NB4 (cell line): ENCODE measurements around the gene C4orf50.

Experiments used
- DNase-seq: peaks from one replicate; pipeline ENCODE4 v3.0.0; 2010; ENCODE audit warnings: low read depth
- H3K4me3 ChIP-seq: one replicate; pipeline ENCODE4 v1.5.1; 2011; ENCODE audit warnings: mild to moderate bottlenecking, low read depth, low read length, moderate library complexity
- CTCF ChIP-seq: IDR thresholded peaks from one replicate; pipeline ENCODE4 v1.5.1; 2012; ENCODE audit warnings: low read depth, low read length
- MYC ChIP-seq: IDR thresholded peaks from 2 replicates; pipeline ENCODE4 v1.6.1; 2011; ENCODE audit warnings: low read depth, low read length
- POLR2A ChIP-seq: IDR thresholded peaks from 2 replicates; pipeline ENCODE4 v1.6.1; 2011; ENCODE audit warnings: mild to moderate bottlenecking; ENCODE audit not compliant: insufficient read length; ENCODE audit errors: extremely low read depth
- TF ChIP-seq, protein P1 (sequence below): IDR thresholded peaks from 2 replicates; pipeline ENCODE4 v1.6.1; 2011; ENCODE audit warnings: low read depth, low read length

C4orf50 gene

DNA sequence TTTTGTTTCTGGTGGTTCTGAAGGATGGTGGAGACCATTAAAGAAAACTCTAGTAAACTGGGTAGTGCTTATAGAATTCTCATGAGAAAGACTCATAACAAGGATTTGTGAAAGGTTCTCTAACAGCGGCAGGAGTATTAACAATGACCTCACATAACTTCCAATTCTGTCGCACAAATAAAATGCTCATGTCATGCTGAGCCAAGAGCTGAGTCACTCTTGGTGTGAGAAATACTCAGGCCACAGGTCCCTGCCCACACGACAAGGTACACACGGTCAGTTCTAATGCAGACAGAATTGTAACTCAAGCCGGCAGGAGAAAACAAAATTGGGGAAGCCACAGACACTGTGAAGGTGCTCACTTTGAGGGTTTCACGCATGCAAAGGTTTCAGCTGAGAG lies 34.4 kb upstream of the C4orf50 start:
- no peak for DNase-seq
- H3K4me3 ChIP-seq, result no peak overlapping the region
- TF ChIP-seq MYC (no peak), CTCF (no peak), POLR2A (no peak)
- TF ChIP-seq, protein P1, sequence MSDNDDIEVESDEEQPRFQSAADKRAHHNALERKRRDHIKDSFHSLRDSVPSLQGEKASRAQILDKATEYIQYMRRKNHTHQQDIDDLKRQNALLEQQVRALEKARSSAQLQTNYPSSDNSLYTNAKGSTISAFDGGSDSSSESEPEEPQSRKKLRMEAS, result no peak

GRCh38 chr4:6050551-6050950 lies 32.3 kb upstream of the C4orf50 start:
- no peak for DNase-seq
- TF ChIP-seq CTCF (no peak), POLR2A (no peak), MYC (no peak)
- TF ChIP-seq, protein P1, result no peak
- H3K4me3 ChIP-seq, result no peak overlapping the region

- H3K4me3 ChIP-seq, result no peak overlapping the region
- DNase-seq, result no peak
- no peak for TF ChIP-seq CTCF
- no peak for TF ChIP-seq MYC
- TF ChIP-seq, protein P1, result no peak
- no peak for TF ChIP-seq POLR2A
Measured at GRCh38 chr4:6049985-6050384, 31.8 kb upstream of the C4orf50 start.

DNA sequence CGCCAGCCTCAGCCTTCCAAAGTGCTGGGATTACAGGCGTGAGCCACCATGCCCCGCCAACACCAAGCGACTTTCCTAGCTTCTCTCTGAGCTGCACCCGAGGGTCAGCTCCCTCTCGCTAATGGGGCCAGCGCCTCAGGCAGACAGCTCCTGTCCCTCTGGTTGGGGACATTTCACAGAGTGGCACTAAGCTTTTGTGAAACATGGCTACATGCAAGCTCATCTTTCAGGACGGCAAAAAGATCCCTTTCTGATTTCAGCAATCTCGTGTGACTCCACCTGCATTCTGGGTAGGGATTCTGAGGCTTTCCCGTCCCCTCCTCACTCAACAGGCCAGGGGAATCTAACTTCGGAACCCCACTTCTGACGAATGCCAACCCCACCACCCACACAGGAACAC lies 31.0 kb upstream of the C4orf50 start:
- DNase-seq, result no peak
- TF ChIP-seq MYC (no peak), POLR2A (no peak), CTCF (no peak)
- TF ChIP-seq, protein P1, result no peak
- no peak overlapping the region for H3K4me3 ChIP-seq

DNA sequence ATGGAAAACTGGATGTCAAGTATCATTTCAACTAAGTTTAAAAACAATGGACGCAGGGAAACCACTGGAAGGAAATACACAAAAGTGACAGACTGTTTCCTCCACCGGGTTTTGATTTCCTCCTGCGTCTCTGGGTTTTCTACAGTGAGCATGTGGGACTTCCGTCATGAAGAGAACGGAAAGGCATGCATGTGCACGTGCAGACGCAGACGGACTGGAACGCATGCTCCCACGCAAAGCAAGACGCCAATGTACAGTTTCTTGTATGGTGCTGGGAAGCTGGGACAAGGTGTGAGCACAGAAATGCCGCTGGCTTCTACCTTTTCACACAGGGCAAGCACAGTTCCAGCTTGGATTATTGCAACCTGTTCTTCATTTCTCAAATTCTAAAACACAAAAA lies 30.3 kb upstream of the C4orf50 start:
- no peak for DNase-seq
- H3K4me3 ChIP-seq, result no peak overlapping the region

More for the DNA sequence above, 30.3 kb upstream of the C4orf50 start:
- TF ChIP-seq MYC (no peak), POLR2A (no peak), CTCF (no peak)
- TF ChIP-seq, protein P1, result no peak
